ENCODE measurements around the gene CBX5. TPM values are rescaled to one million over a fixed set of nuclear protein-coding genes. Genes with fewer than 3 reads are reported as not detected.

The CBX5 gene
- total and polyA plus RNA-seq, 12 donors = 13.4 to 53.5 (median 49.1) TPM

- Histone ChIP-seq H3K4me3 (no peak overlapping the region), H3K27me3 (no peaks in the 10 kb centered on the region), H3K9me3 (no peaks in the 10 kb centered on the region), H3K36me3 (peaks cover 0 to 29% (median 0%) of the 10 kb centered on the region in 9 donors), H3K4me1 (peaks cover 0 to 19% (median 6%) of the 10 kb centered on the region in 9 donors), H3K27ac (no peak overlapping the region)
- no peak for DNase-seq
- TF ChIP-seq CTCF (IDR thresholded peaks at IDR 0.05) = no peak
- WGBS, 2 donors = 94% methylated on average over 2 of the region's 2 CpGs
- ATAC-seq = no peak
- intact Hi-C loops (cut with DNase I) = no loop called here
These were observed 9.6 kb downstream of the CBX5 start for GRCh38 chr12:54270345-54270744.

- intact Hi-C loops (cut with DNase I) = no loop called here
- DNase-seq (no peak), ATAC-seq (no peak)
- H3K4me1 ChIP-seq = peaks cover 0 to 22% (median 10%) of the 10 kb centered on the region in 9 donors
- H3K27ac ChIP-seq = no peak overlapping the region
- peaks cover 0 to 5% (median 0%) of the 10 kb centered on the region in 9 donors for H3K36me3 ChIP-seq
- H3K27me3 ChIP-seq = no peaks in the 10 kb centered on the region
- H3K4me3 ChIP-seq = no peak overlapping the region
- WGBS, 2 donors = 96 to 100% methylated on average over 2 of the region's 2 CpGs
- TF ChIP-seq CTCF (IDR thresholded peaks at IDR 0.05) = no peak
- no peaks in the 10 kb centered on the region for H3K9me3 ChIP-seq
These were observed 13.1 kb downstream of the CBX5 start for GRCh38 chr12:54266852-54267251.

GRCh38 chr12:54265364-54265812 lies 14.5 kb downstream of the CBX5 start:
- no peak for ATAC-seq
- 91 to 95% methylated on average over 4 of the region's 4 CpGs for WGBS, 2 donors
- Histone ChIP-seq H3K4me3 (no peak overlapping the region), H3K4me1 (peaks cover 0 to 28% (median 23%) of the 10 kb centered on the region in 9 donors), H3K36me3 (peaks cover 0 to 5% (median 0%) of the 10 kb centered on the region in 9 donors), H3K27me3 (no peaks in the 10 kb centered on the region), H3K9me3 (no peaks in the 10 kb centered on the region), H3K27ac (no peak overlapping the region)
- intact Hi-C loops (cut with DNase I) = no loop called here
- TF ChIP-seq CTCF (IDR thresholded peaks at IDR 0.05) = no peak
- no peak for DNase-seq

GRCh38 chr12:54262403-54262925 lies 17.5 kb downstream of the CBX5 start:
- no peak for TF ChIP-seq CTCF (IDR thresholded peaks at IDR 0.05)
- intact Hi-C loops (cut with DNase I) = no loop called here
- no peaks in the 10 kb centered on the region for H3K9me3 ChIP-seq
- H3K27me3 ChIP-seq = no peaks in the 10 kb centered on the region
- ATAC-seq = no peak
- peaks cover 7 to 57% (median 47%) of the 10 kb centered on the region in 9 donors for H3K4me1 ChIP-seq
- peak overlapping the region in 8 of 10 donors; percentile 15 to 93 (median 42) for H3K27ac ChIP-seq
- H3K4me3 ChIP-seq = no peak overlapping the region
- WGBS, 2 donors = 28 to 31% methylated on average over 4 of the region's 4 CpGs
- no peak for DNase-seq
- peaks cover 0 to 4% (median 0%) of the 10 kb centered on the region in 9 donors for H3K36me3 ChIP-seq

Data from heart right ventricle (tissue), 16 donors.